Measurements from ENCODE around the gene BEND7. TPM values are rescaled to one million over a fixed set of nuclear protein-coding genes. Genes with fewer than 3 reads are reported as not detected.

The BEND7 gene
- total and polyA plus RNA-seq, 2 donors (not counting 3 experiments of a cell fraction or from before 2014, with no cell fraction given) = 7.3 to 31.7 TPM

- no peaks in the 10 kb centered on the region for H3K9me1 ChIP-seq (replicated peaks; ENCODE audit: control insufficient read depth, extremely low read depth, insufficient read depth, low read length)
- H3K79me2 ChIP-seq (ENCODE audit: control insufficient read depth, insufficient read depth, low read length) = no peaks in the 10 kb centered on the region
- H3K27me3 ChIP-seq (ENCODE audit: control insufficient read depth in 2 of 2, insufficient read depth in 2 of 2, low read length in 2 of 2) = no peaks in the 10 kb centered on the region
- peaks cover 0 to 4% of the 10 kb centered on the region in 2 experiments for H3K36me3 ChIP-seq (ENCODE audit: control insufficient read depth in 2 of 2, extremely low read depth in 1 of 2, insufficient read depth in 2 of 2, low read length in 2 of 2)
- H3K27ac ChIP-seq (ENCODE audit: insufficient read depth, low read depth, low read length) = no peak overlapping the region
- no peaks in the 10 kb centered on the region for H3K4me1 ChIP-seq (ENCODE audit: control insufficient read depth, extremely low read depth, insufficient read depth, low read length)
- TF ChIP-seq JUN (IDR thresholded peaks at IDR 0.05; ENCODE audit: borderline replicate concordance, insufficient read depth, insufficient read length, low read depth) (no peak), FOS (IDR thresholded peaks at IDR 0.05; ENCODE audit: borderline replicate concordance, insufficient read depth, low read length) (no peak), MYC (IDR thresholded peaks at IDR 0.05; ENCODE audit: low read depth, low read length) (no peak), EZH2 (IDR thresholded peaks at IDR 0.05; ENCODE audit: borderline replicate concordance, low read depth, low read length, severe bottlenecking) (no peak), CTCF (IDR thresholded peaks at IDR 0.05; ENCODE audit: extremely low read depth in 1 of 2, insufficient read depth in 1 of 2, low read depth in 1 of 2, low read length in 2 of 2) (no peak), POLR2A (IDR thresholded peaks at IDR 0.05; ENCODE audit: low read depth, low read length) (no peak), GATA2 (IDR thresholded peaks at IDR 0.05; ENCODE audit: insufficient read depth, insufficient read length, low read depth, low read length) (no peak), MAX (IDR thresholded peaks at IDR 0.05; ENCODE audit: insufficient read depth, insufficient read length) (no peak), POLR2AphosphoS5 (IDR thresholded peaks at IDR 0.05; ENCODE audit: insufficient read depth, low read depth, low read length) (no peak)
- DNase-seq (ENCODE audit: low read depth, low spot score) = no peak
- H4K20me1 ChIP-seq (replicated peaks; ENCODE audit: control insufficient read depth, extremely low read depth, insufficient read depth, low read length) = no peaks in the 10 kb centered on the region
- no peak overlapping the region for H3K4me3 ChIP-seq (replicated peaks in 1 of 3; ENCODE audit: insufficient read depth in 1 of 3, low read depth in 1 of 3, low read length in 3 of 3)
- H3K9me3 ChIP-seq (replicated peaks; ENCODE audit: control insufficient read depth, insufficient read depth, low read length) = no peaks in the 10 kb centered on the region
- no peak overlapping the region for H2AFZ ChIP-seq (ENCODE audit: low read depth, low read length)
- intact Hi-C loops (cut with micrococcal nuclease) (no loop called here), dilution Hi-C loops (cut with MboI; ENCODE audit: extremely low pct_ligation_motif_present, low sequenced_read_pairs) (no loop called here)
- no TSS peak for BruUV-seq (replicated peaks)
- H3K4me2 ChIP-seq (ENCODE audit: insufficient read depth, low read length) = no peak overlapping the region
- H3K9ac ChIP-seq (replicated peaks; ENCODE audit: extremely low read depth, insufficient read depth, low read length) = no peak overlapping the region
- CTCF ChIA-PET = interaction anchor here (0.9 kb wide), 1 partner anchor 74 kb away, joined by 3 read pairs; no protein-coding TSS in a partner anchor
- no peak for FAIRE-seq
- POLR2A ChIA-PET = no interaction called here
Measured at GRCh38 chr10:13445656-13446400, 83.0 kb downstream of the BEND7 start.
